HG02973 (cell line): ENCODE data around the gene AADAT.
"Not testable (repeated sequence)": the region's sequence is repeated elsewhere in the genome, so short reads cannot be mapped to it uniquely, and the experiment has no call there.

Experiments
- ATAC-seq: cut with Tn5 transposase; IDR thresholded peaks from one replicate; pipeline ENCODE4 v1.9.1; 2021; ENCODE audit warnings: moderate library complexity; ENCODE audit not compliant: unreplicated experiment

AADAT gene

DNA sequence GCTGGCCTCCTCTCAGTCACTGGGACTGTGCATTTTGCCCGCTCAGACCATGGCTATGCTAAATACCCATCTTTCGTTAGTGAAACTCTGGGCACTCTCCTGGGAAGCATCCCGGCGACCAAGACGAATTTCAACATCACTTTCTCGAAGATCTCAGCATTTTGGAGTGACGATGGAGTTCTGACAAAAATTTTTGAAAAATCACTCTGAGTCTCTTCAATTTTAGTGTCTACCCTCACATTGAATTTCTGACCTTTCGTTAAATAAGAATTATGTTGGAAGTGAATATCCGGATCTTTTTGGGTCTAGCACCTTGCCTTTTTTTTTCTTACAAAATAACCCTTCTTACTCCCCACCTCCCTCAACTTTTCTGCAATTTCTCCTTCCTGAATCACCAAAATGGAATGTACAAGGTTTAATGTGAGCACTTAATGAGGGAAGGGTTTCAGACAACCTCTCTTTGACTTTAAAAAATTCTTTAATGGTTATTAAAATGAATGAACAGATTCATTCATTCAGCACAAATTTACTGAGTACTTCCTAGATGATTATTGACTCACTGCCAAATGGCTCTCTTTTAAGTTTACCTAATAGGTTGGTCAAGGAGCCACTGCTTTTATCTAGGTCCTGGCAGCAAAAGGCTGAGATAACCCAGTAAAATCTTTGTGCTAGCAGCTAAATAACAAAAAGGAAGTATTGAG lies 746 bp upstream of the AADAT start:
- no peak for ATAC-seq

GRCh38 chr4:170089274-170089667 lies 485 bp downstream of the AADAT start:
- ATAC-seq: no peak

- no peak for ATAC-seq
Measured at GRCh38 chr4:170088716-170089115, 1.0 kb downstream of the AADAT start.

DNA sequence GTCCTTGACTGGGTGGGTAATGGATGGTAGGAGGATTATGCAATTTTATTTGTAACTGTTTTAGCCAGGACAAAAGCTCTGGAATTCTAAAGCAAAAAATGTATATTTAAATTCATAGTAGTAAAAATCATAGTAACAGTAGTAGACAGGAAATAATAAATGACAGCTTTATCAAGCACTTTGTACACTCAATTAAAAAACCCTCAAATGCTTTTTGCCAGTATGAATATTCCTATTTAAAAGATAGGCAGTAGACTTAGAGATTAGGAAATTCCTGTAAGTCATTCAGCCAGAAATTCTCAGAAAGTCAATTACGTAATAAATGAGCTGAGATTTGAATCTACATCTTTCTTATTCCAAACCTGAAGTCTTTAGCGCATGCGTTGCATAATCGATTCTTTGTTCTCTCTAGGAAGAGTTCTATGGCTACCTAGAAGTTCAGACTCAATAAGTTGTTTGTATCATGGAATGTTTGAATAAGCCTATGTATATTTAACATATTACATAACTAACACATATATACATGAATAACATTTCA lies 2.5 kb downstream of the AADAT start:
- ATAC-seq: no peak

- no peak for ATAC-seq
Measured at GRCh38 chr4:170083541-170083940, 6.2 kb downstream of the AADAT start.

- ATAC-seq: no peak
Measured at GRCh38 chr4:170080496-170080895, 9.3 kb downstream of the AADAT start.

DNA sequence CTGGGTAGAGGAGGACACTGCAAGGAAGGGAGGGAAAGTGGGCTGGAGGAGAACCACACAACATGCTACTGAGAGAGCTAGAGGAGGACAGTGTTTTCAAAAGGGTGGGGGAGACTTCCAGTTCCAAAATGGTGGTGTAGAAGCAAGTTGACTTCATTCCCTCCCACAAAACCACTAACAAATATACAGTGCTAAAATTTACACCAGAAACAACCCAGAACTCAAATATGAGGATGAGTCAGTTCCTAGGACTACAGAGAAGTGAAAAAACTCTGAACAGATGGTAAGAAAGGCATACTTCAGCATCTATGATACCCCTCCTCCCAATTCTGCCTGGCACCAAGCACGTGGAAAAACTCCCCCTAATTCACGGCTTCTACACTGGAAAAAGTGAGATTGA lies 9.8 kb downstream of the AADAT start:
- no peak for ATAC-seq

GRCh38 chr4:170071196-170071595 lies 18.6 kb downstream of the AADAT start:
- ATAC-seq: no peak

DNA sequence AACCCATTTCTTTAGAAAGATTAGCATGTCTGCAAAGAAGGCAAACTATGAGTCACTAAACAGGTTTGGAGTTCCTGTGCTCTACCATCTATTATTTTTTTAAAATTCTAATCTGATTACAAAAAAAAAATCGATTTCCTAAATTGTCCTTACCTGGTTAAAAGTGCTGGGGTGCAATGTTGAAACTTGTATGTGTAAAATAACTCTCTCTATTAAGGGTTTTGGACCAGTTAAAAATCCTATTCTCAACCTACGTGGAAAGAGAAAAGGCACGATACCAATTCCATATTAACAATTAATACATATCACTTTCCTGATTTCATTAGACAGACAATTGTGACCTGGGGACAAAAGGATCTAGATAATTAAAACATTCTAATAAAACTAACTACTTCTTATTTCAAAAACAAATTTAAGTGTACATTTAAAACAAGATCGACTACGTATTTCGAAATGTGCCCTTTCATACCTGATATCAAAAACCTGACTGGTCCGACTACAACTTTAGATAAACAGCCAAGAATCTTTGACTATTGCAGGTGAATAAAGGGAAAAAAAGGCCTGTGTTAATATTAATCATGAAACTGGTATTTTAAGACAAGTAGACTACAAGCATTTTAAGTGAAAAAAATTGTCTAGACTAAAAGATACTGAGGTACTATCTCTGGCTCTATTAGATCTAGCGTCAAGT lies 21.2 kb downstream of the AADAT start:
- no peak for ATAC-seq

DNA sequence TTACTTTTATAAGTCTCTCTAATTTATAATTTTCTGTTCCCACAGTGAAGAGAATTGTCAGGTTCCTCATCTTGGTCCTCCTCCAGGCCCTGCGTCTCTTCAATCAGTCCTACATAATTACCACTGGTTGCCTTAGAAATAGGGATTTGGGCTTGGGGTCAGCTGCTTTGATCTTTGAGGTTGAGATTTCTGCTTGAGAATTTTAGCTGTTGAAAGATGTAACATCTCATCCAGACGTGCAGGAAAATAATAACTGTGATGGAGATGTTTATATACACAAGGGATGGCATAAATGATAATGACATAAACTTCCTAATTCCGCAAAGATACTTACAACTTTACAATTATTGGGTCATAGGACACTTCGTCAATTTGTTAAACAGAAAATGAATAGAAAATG lies 30.3 kb downstream of the AADAT start:
- ATAC-seq: no peak

DNA sequence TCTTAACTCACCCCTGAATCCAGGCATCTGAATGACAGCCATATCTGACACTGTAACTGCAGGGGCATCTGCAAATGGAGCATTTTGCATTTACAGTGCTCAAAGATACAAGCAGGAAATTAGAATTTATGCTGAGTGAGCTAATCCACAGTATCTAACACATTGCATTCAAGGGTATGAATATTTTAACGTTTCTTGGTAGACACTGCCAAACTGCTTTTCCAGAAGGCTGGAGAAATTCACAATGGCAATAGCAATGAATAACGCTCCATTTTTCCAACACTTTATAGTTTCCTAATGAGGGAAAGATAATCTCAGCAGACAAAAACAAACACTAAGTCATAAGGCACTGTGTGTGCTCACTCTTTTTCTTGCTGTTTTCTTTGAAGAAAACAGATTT lies 30.9 kb downstream of the AADAT start:
- ATAC-seq: no peak

GRCh38 chr4:170057866-170058265 lies 31.9 kb downstream of the AADAT start:
- ATAC-seq: no peak

DNA sequence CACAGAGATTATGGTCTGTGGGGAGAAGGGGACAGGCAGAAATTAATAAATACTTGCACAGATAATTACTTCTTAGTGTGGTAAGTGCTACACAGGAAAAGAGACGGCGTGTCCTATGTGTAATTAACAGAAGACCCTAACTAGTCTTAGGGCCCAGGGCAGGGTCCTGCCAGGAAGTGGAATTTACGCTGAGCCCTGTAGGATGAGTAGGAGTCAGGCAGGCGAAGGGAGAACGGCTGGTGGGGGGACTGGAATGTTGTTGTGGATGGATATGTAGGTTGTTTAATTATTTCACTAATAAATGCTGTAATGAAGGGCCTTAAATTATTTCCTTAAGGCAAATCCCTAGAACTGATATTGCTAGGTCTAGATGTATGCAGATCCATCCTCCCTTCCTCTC lies 36.8 kb downstream of the AADAT start:
- ATAC-seq: no peak

DNA sequence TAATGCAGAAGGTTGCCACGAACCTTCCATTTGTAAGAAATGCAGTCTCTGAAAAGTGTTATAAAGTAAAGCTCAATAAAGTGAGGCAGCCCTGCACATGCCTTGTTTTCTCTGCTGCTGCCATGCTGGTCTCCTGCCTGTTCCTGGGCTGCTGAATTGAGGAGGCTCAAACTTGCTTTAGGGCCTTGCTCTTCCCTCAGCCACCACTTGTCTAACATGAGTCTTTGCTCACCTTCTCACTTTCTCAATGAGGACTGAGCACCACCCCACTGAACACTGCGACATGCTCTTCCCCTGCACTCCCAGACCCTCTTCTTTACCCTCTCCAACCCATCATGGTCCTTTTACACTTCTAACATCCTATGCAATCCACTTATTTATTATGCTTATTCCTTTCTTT lies 38.4 kb downstream of the AADAT start:
- ATAC-seq: no peak

DNA sequence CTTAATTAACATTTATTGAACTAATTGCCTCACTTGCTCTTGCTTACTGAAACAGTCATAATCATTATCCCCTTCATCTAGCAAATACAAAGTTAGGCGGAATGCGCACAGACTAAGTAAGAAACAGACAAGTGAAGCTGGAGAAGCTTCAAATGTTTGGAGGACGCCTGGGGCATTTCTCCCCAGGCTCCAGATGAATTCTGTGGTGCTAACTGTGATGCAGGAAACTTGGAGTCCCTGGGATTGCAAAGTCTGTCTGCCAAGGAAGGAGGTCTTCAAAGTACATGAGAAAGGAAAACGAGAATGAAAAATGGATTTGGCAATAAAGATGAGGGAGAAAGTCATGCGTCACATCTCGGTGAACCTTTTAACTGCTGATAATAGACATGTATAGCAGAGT lies 40.0 kb downstream of the AADAT start:
- ATAC-seq: no peak

DNA sequence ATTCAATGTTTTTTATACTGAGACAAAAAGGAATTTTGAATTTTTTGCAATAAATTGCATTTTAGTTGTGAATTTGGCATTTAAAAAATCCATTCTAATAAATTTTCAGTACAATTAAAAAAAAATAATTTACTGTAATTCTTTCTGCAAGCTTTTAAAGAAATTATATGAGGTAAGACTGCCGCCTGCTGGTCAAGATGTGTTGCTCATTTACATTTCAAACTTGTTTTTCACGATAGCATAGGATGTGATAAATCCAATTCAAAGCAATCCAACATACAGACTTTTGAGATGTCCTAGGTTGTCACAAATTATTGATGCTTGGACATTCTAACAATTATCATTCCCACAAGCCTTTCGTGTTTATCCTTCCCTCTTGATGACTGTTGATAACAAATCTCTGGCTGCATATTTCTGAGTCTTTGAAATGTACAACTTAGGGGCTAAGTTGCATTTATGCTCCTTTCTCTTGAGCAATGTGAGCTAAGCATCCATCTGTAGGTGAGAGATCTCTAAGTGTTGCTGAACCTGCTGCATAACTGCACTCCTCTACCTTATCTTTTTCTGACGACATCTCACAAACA lies 41.9 kb downstream of the AADAT start:
- ATAC-seq: peak; percentile 54

- not testable (repeated sequence) for ATAC-seq
Measured at GRCh38 chr4:170046156-170046555, 43.6 kb downstream of the AADAT start.

- ATAC-seq: no peak
Measured at GRCh38 chr4:170040031-170040680, 49.6 kb downstream of the AADAT start.

- no peak for ATAC-seq
Measured at GRCh38 chr4:170038769-170039168, 51.0 kb downstream of the AADAT start.

DNA sequence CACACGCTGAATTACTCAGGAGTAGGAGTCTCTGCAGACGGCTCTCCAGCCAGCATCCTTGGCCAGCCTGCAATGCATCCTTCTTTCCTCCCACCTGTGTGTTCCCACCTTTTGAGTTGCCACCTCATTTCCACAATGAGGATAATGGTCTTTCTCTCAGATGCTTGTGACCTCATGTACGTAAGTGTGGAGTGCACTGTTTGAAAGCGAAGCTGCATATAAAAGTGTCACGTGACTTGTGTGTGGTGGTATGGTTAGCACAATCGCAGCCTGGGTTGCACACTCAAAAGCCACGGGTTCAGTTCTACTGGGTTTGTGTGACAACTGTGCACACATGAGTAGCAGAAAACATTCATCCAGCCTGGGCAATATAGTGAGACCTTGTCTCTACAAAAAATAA lies 51.5 kb downstream of the AADAT start:
- no peak for ATAC-seq

DNA sequence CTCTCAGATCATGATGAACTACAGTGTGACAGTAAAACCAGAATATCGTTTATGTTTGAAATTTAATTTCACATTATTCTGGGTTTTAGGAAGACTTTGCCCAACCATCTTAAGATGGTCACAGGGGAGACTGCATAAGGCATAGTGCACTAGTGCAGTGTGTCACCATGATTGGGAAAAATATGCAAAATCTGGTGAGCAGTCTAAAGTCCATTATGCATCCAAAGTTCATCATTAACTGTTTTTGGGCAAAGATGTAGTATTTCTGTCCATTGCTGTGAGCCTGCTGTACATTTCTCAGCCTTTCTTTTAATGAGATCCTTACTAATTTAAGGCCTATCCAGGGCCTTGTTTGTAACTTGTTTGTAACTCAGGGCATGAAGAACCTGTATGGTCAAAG lies 52.3 kb downstream of the AADAT start:
- ATAC-seq: no peak

- no peak for ATAC-seq
Measured at GRCh38 chr4:170035845-170036244, 53.9 kb downstream of the AADAT start.
